HG03045 (cell line): ENCODE data around the gene TIAM1.

Experiments
- ATAC-seq: cut with Tn5 transposase; IDR thresholded peaks from one replicate; pipeline ENCODE4 v1.9.1; 2021; ENCODE audit warnings: mild to moderate bottlenecking, moderate library complexity; ENCODE audit not compliant: unreplicated experiment

The TIAM1 gene

GRCh38 chr21:31356440-31356839 is 12.4 kb upstream of the TIAM1 start:
- ATAC-seq, result no peak

DNA sequence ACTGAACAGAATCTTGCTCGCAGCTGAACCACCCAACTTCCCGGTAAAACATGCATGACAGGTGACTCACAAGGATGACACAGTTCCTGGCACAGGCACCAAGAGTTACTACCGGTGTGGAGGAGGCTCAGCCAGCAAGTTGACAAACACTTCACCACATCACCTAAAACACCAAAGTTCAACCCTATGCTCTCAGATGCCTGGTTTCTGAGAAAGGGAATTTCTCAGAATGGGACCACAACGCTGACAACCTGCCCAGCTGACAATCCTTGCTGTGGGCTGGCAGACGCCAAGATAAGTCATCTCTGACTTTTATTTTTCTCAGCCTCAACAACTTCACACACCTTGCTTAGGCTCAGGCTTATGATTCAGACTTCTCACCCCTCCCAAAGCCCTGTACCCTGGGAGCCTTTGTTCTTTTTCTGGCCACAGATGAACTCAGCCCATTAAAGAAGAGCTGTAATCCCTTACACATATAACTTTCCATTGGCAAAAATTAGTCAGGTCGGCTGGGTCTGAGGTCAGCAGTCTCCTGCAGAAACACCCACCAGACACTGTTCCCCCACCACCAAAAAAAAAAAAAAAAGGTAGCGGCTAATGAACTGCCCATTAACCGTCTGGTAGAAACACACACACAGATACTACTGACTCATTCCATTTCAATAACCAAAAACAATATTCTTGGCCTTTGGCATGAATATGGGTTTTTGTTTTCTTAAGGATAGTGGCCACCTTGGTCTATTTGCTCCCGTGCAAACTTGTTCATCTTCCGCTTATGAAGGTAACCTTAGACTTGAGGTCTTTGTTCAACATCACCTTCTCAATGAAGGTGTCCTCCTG is 10.8 kb upstream of the TIAM1 start:
- ATAC-seq, result peak; percentile 52

- ATAC-seq, result no peak
Measured at GRCh38 chr21:31354122-31354521, 10.1 kb upstream of the TIAM1 start.

- no peak for ATAC-seq
Measured at GRCh38 chr21:31352836-31353235, 8.8 kb upstream of the TIAM1 start.

GRCh38 chr21:31351960-31352359 is 7.9 kb upstream of the TIAM1 start:
- ATAC-seq, result no peak

DNA sequence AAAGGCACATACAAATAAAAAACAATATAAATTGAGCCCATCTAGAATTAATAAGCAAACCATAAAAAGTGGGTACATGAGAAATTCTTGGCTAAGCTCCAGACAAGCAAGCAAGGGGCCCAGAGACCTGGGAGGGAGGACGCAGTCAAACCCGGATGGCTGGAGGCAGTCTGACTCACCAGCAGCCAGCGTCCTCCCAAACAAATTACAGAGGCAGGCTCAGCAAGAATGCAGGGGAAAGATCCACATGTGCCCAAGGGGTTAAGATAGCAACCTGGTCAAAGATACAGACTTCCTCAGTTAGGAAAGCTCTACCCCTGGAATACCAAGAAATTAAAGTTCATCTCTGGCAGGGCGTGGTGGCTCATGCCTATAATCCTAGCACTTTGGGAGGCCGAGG is 7.4 kb upstream of the TIAM1 start:
- no peak for ATAC-seq

GRCh38 chr21:31349208-31349607 is 5.1 kb upstream of the TIAM1 start:
- no peak for ATAC-seq

- no peak for ATAC-seq
Measured at GRCh38 chr21:31348188-31348587, 4.1 kb upstream of the TIAM1 start.

GRCh38 chr21:31347435-31348032 is 3.5 kb upstream of the TIAM1 start:
- no peak for ATAC-seq

DNA sequence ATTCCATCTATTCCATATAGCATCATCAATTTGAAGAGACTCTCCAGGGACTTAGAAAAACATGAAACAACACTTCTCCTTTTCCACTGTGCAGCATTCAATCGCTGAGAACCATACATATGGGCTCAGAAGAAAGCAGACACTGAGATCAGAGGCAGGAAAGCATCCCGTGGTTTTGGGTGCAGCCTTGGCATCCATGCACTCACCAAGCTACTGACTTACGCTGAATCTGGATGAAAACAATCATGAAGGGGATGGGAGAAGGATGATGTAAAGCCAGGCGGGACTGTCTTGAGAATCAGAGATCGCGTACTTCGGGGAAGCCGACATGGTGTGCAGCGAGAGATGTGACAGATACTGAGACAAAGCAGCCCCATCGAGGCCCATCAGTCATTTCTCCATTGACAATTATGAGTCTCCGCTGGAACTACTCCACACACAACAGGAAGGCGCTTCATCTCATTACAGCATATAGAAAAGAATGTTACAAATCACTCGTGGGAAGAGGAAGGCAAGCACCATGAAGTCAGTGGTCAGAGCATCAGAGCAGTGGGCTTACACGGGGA is 2.3 kb upstream of the TIAM1 start:
- ATAC-seq, result no peak

DNA sequence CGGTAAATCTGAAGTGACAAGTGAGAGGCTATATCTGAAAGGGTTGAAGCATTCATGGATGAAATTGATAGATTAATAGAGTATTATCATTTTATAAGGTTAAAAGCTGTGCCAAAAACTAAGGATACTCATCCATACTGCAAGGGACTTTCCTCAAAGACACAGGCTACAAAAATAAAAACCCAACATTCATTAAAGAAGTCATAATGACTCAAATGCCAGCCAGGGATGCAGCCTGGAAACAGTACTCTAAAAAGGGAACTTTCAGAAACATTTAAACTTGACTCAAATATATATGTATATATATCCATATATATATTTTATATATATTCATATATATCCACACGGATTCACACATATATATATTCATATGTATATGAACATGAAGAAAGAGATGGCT is 1.1 kb upstream of the TIAM1 start:
- ATAC-seq, result no peak

GRCh38 chr21:31343030-31343510 is 991 bp downstream of the TIAM1 start:
- no peak for ATAC-seq

DNA sequence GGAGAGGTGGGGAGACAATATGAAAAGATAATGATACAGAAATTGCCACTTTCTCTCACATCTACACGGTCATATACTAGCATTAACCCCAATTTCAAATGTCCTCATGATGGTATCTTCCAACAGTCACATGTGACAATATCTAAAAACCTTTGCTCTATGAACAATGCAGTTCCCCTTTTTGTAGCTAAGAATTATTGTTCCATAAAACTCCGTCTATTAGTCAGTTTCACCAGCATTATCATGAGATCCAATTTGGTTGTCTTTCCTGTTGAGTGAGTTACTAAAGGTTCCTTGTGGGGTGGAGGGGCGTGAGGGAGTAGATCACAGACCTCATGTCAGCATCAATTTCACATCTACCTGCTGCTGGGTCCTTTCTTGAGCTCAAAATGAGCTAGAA is 1.7 kb downstream of the TIAM1 start:
- no peak for ATAC-seq

DNA sequence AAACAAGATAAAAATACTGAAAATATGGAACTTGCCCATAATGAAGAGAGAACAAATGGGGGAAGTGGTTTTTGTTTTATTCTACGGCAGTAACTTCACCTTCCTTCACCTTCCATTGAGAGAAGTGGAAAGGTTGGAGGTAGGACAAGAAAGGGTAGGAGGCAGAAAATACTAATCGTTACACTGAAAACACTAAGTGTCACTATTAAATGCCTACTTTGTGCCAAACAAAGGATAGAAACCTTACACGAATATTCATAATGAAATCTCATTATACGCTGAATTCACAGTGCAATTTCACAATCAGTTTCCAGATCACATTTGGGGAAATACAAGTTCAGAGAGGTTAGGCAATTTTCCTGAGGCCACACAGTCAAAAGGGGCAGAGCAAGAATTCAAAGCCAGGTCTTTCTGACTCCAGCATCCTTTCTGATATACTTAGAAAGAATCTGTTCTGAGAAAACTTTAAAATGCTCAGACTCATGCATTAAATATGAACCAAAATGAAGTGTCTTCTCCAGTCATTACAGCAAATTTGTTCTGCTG is 3.0 kb downstream of the TIAM1 start:
- ATAC-seq, result no peak

GRCh38 chr21:31340514-31340913 is 3.5 kb downstream of the TIAM1 start:
- no peak for ATAC-seq

- ATAC-seq, result no peak
Measured at GRCh38 chr21:31339721-31340120, 4.3 kb downstream of the TIAM1 start.

DNA sequence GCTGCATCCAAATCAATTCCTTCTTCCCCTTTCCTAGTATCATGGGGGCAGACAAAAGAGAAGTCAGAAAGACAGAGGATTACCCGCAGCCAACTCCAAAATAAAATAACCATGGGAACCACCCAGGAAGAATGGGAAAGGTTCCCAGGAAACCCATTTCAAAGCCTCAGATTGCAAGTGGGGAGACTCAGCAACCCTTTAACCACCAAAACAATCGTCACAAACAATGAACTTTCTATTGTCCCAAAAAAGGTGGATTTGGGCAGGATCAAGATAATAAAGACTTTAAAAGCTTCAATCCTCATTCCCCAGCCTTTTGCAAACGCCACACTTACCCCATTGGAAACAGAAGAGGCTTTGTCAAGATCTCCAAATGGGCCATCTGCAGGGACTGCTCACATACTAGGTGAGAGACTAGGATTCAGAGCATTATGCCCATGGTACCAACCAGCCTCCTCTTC is 5.1 kb downstream of the TIAM1 start:
- no peak for ATAC-seq

- ATAC-seq, result no peak
Measured at GRCh38 chr21:31337996-31338907, 5.8 kb downstream of the TIAM1 start.

DNA sequence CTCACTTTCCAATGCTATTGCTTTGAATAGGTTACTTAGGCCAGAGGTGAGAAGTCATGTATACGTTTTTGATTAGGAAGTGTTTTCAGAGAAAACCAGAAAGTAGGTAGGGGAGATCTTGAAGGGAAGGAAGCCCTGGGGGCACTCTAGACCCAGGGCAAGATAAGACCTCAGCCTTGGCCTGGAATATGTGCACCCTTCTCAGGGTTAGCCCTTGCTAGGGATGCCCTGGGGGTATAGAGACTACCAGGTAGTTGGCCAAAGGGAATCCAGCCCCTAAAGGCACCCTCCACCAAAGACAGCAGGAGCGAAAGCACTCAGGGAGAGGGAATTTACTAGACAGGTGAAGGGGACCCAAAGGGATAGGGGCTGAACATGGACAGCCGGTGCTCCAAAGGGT is 7.0 kb downstream of the TIAM1 start:
- no peak for ATAC-seq

DNA sequence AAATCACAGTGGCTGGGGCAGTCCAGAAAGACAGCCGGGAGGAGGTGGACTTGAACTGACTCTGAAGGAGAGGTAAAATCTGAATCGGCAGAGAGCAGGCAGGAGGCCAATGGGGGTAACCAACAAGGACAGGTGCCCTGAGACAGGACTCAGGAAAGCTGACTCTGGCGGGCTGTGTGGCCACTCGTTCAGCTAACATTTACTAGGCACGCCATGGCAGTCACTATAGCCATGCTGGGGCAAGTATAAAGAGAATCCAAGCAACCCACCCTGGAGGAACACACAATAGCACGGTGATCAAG is 7.4 kb downstream of the TIAM1 start:
- no peak for ATAC-seq
